WTC11 (cell line): Measurements from ENCODE around the gene FBXO22. TPM values are rescaled to one million over a fixed set of nuclear protein-coding genes. Genes with fewer than 3 reads are reported as not detected.

ENCODE experiments used
- ATAC-seq: fragments of 200-7000 bp; cut with Tn5 transposase; 2 replicates; pipeline ENCODE4 v1.10.0; 2021; ENCODE audit warnings: mild to moderate bottlenecking, moderate library complexity
- CTCF ChIA-PET: fragments of 300-600 bp; sonication (Branson Sonifier 250); formaldehyde crosslinking; loops from one replicate; lab custom pipeline; 2021; ENCODE audit warnings: antibody characterized with exemption; lab: Charles Lee
- POLR2A ChIA-PET: fragments of 350-600 bp; sonication (Branson Sonifier 250); formaldehyde crosslinking; loops from one replicate; lab custom pipeline; 2021; ENCODE audit warnings: antibody characterized with exemption; lab: Charles Lee
- DNase-seq: peaks from one replicate; pipeline ENCODE4 v3.0.0; 2021; ENCODE audit warnings: low spot score
- H3K27ac Mint-ChIP-seq: 2 replicates; pipeline ENCODE4 v1.8.0; 2021; ENCODE audit warnings: mixed read lengths
- H3K27me3 Mint-ChIP-seq: 2 replicates; pipeline ENCODE4 v1.8.0; 2021; ENCODE audit warnings: low read depth, mild to moderate bottlenecking, moderate library complexity, mixed read lengths
- H3K36me3 Mint-ChIP-seq: 2 replicates; pipeline ENCODE4 v1.8.0; 2021; ENCODE audit warnings: mixed read lengths
- H3K4me1 Mint-ChIP-seq: 2 replicates; pipeline ENCODE4 v1.8.0; 2022; ENCODE audit warnings: mixed read lengths
- H3K4me3 Mint-ChIP-seq: 2 replicates; pipeline ENCODE4 v1.8.0; 2021; ENCODE audit warnings: mild to moderate bottlenecking, moderate library complexity, mixed read lengths
- H3K9me3 Mint-ChIP-seq: 2 replicates; pipeline ENCODE4 v1.8.0; 2021; ENCODE audit warnings: mixed read lengths
- ESRRA ChIP-seq: sonication (generic); formaldehyde crosslinking; IDR thresholded peaks from 2 replicates; pipeline ENCODE4 v1.8.1; 2022; ENCODE audit warnings: mild to moderate bottlenecking, missing genetic modification reagents, borderline replicate concordance
- GABPB1 ChIP-seq: sonication (generic); formaldehyde crosslinking; IDR thresholded peaks from 2 replicates; pipeline ENCODE4 v1.8.1; 2023; ENCODE audit warnings: mild to moderate bottlenecking, missing genetic modification reagents
- HMGA2 ChIP-seq: fragments of 250-450 bp; sonication (Bioruptor Pico); IDR thresholded peaks from 2 replicates; pipeline ENCODE4 v1.4.0; 2021; ENCODE audit warnings: mild to moderate bottlenecking, moderate library complexity
- JUN ChIP-seq: sonication (generic); formaldehyde crosslinking; IDR thresholded peaks from 2 replicates; pipeline ENCODE4 v1.8.0; 2023; ENCODE audit warnings: mild to moderate bottlenecking, missing genetic modification reagents
- NFE2L1 ChIP-seq: sonication (generic); formaldehyde crosslinking; IDR thresholded peaks from 2 replicates; pipeline ENCODE4 v1.8.1; 2023; ENCODE audit warnings: missing genetic modification reagents
- NR1H2 ChIP-seq: sonication (generic); formaldehyde crosslinking; IDR thresholded peaks from 2 replicates; pipeline ENCODE4 v1.9.0; 2021; ENCODE audit warnings: mild to moderate bottlenecking, moderate library complexity, missing genetic modification reagents
- OVOL2 ChIP-seq: fragments of 250-450 bp; sonication (Bioruptor Pico); IDR thresholded peaks from 2 replicates; pipeline ENCODE4 v1.9.0; 2021; ENCODE audit warnings: mild to moderate bottlenecking, borderline replicate concordance
- RORB ChIP-seq: fragments of 250-450 bp; sonication (Bioruptor Pico); IDR thresholded peaks from 2 replicates; pipeline ENCODE4 v1.9.0; 2021; ENCODE audit warnings: mild to moderate bottlenecking
- SMAD3 ChIP-seq: sonication (generic); formaldehyde crosslinking; IDR thresholded peaks from 2 replicates; pipeline ENCODE4 v1.8.0; 2022; ENCODE audit warnings: missing genetic modification reagents, mild to moderate bottlenecking, borderline replicate concordance
- ZBTB21 ChIP-seq: sonication (generic); formaldehyde crosslinking; IDR thresholded peaks from 2 replicates; pipeline ENCODE4 v1.8.1; 2023; ENCODE audit warnings: mild to moderate bottlenecking, missing genetic modification reagents, borderline replicate concordance
- ZNF121 ChIP-seq: sonication (generic); formaldehyde crosslinking; IDR thresholded peaks from 2 replicates; pipeline ENCODE4 v1.8.0; 2023; ENCODE audit warnings: missing genetic modification reagents
- ZNF138 ChIP-seq: sonication (generic); formaldehyde crosslinking; conservative IDR thresholded peaks from 2 replicates; pipeline ENCODE4 v1.8.1; 2022; ENCODE audit warnings: mild to moderate bottlenecking, moderate library complexity, missing genetic modification reagents
- total RNA-seq: library from RNA; stranded (reverse); gene quantifications from 3 replicates; pipeline ENCODE4 v1.2.3, GENCODE V29; 2021
- TF ChIP-seq, protein P1 (sequence below): fragments of 250-450 bp; sonication (Bioruptor Pico); IDR thresholded peaks from 2 replicates; pipeline ENCODE4 v1.9.0; 2021; ENCODE audit warnings: mild to moderate bottlenecking, borderline replicate concordance
- TF ChIP-seq, protein P2 (sequence below): sonication (generic); formaldehyde crosslinking; IDR thresholded peaks from 2 replicates; pipeline ENCODE4 v1.8.0; 2022; ENCODE audit warnings: mild to moderate bottlenecking, missing genetic modification reagents
- TF ChIP-seq, protein P3 (sequence below): sonication (generic); formaldehyde crosslinking; IDR thresholded peaks from 2 replicates; pipeline ENCODE4 v1.8.0; 2023; ENCODE audit warnings: missing genetic modification reagents
- TF ChIP-seq, protein P4 (sequence below): sonication (generic); formaldehyde crosslinking; IDR thresholded peaks from 2 replicates; pipeline ENCODE4 v1.8.0; 2022; ENCODE audit warnings: mild to moderate bottlenecking, missing genetic modification reagents
- TF ChIP-seq, protein P5 (sequence below): sonication (generic); formaldehyde crosslinking; IDR thresholded peaks from 2 replicates; pipeline ENCODE4 v1.8.1; 2023; ENCODE audit warnings: mild to moderate bottlenecking, missing genetic modification reagents
- TF ChIP-seq, protein P6 (sequence below): sonication (generic); formaldehyde crosslinking; IDR thresholded peaks from 2 replicates; pipeline ENCODE4 v1.8.0; 2023; ENCODE audit warnings: mild to moderate bottlenecking, missing genetic modification reagents

FBXO22 gene
- total RNA-seq, 1 experiment from 2014 or later = 95.7 TPM

DNA sequence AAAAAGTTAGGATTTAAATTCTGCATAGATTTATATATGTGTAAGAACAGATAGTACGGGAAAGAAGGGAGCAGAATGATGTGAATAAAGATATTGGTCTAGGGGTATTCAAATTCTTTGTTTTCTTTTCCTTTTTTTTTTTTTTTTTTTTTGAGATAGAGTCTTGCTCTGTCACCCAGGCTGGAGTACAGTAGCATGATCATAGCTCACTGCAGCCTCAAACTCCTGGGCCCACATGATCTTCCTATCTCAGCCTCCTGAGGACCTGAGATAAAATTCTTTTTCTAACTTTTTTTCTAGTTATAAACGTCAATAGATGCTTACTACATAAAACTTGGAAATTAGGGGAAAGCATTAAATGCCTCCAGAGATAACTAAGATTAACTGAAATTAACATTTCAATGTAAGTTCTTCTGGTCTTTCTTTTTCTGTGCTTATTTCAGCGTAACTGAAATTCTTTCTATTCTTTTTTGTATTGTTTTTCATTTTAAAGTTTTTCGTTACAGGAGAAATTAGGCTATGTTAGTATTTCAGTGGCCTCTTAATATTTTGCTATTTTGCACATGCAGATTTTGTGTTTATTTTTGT, 31.2 kb upstream of the FBXO22 start:
- H3K27ac Mint-ChIP-seq = peak overlapping the region; percentile 72; the same call in 1 of the 2 replicates
- POLR2A ChIA-PET = interaction anchor here (0.6 kb wide), 2 partner anchors 31 to 317 kb away, joined by 4 to 5 read pairs; no protein-coding TSS in a partner anchor

More for the DNA sequence above, 31.2 kb upstream of the FBXO22 start:
- Mint-ChIP-seq H3K36me3 (peaks cover 51% of the 10 kb centered on the region), H3K9me3 (no peaks in the 10 kb centered on the region), H3K4me1 (peaks cover 64% of the 10 kb centered on the region), H3K4me3 (no peak overlapping the region; the same call in 1 of the 2 replicates), H3K27me3 (no peaks in the 10 kb centered on the region)
- CTCF ChIA-PET = interaction anchor here (0.6 to 1.5 kb wide), 5 partner anchors 12 to 1761 kb away, joined by 3 read pairs; no protein-coding TSS in a partner anchor
- TF ChIP-seq, protein P1, sequence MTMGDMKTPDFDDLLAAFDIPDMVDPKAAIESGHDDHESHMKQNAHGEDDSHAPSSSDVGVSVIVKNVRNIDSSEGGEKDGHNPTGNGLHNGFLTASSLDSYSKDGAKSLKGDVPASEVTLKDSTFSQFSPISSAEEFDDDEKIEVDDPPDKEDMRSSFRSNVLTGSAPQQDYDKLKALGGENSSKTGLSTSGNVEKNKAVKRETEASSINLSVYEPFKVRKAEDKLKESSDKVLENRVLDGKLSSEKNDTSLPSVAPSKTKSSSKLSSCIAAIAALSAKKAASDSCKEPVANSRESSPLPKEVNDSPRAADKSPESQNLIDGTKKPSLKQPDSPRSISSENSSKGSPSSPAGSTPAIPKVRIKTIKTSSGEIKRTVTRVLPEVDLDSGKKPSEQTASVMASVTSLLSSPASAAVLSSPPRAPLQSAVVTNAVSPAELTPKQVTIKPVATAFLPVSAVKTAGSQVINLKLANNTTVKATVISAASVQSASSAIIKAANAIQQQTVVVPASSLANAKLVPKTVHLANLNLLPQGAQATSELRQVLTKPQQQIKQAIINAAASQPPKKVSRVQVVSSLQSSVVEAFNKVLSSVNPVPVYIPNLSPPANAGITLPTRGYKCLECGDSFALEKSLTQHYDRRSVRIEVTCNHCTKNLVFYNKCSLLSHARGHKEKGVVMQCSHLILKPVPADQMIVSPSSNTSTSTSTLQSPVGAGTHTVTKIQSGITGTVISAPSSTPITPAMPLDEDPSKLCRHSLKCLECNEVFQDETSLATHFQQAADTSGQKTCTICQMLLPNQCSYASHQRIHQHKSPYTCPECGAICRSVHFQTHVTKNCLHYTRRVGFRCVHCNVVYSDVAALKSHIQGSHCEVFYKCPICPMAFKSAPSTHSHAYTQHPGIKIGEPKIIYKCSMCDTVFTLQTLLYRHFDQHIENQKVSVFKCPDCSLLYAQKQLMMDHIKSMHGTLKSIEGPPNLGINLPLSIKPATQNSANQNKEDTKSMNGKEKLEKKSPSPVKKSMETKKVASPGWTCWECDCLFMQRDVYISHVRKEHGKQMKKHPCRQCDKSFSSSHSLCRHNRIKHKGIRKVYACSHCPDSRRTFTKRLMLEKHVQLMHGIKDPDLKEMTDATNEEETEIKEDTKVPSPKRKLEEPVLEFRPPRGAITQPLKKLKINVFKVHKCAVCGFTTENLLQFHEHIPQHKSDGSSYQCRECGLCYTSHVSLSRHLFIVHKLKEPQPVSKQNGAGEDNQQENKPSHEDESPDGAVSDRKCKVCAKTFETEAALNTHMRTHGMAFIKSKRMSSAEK = no peak
- TF ChIP-seq NR1H2 (CRISPR knock-in tag) = no peak
- TF ChIP-seq, protein P2, sequence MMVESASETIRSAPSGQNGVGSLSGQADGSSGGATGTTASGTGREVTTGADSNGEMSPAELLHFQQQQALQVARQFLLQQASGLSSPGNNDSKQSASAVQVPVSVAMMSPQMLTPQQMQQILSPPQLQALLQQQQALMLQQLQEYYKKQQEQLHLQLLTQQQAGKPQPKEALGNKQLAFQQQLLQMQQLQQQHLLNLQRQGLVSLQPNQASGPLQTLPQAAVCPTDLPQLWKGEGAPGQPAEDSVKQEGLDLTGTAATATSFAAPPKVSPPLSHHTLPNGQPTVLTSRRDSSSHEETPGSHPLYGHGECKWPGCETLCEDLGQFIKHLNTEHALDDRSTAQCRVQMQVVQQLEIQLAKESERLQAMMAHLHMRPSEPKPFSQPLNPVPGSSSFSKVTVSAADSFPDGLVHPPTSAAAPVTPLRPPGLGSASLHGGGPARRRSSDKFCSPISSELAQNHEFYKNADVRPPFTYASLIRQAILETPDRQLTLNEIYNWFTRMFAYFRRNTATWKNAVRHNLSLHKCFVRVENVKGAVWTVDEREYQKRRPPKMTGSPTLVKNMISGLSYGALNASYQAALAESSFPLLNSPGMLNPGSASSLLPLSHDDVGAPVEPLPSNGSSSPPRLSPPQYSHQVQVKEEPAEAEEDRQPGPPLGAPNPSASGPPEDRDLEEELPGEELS (CRISPR knock-in tag) = no peak
- TF ChIP-seq ZNF138 (CRISPR knock-in tag) = no peak
- TF ChIP-seq GABPB1 (CRISPR knock-in tag) = no peak
- TF ChIP-seq JUN (CRISPR knock-in tag) = no peak
- TF ChIP-seq HMGA2 = no peak
- TF ChIP-seq OVOL2 = no peak
- TF ChIP-seq, protein P3, sequence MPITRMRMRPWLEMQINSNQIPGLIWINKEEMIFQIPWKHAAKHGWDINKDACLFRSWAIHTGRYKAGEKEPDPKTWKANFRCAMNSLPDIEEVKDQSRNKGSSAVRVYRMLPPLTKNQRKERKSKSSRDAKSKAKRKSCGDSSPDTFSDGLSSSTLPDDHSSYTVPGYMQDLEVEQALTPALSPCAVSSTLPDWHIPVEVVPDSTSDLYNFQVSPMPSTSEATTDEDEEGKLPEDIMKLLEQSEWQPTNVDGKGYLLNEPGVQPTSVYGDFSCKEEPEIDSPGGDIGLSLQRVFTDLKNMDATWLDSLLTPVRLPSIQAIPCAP (CRISPR knock-in tag) = no peak
- TF ChIP-seq, protein P4, sequence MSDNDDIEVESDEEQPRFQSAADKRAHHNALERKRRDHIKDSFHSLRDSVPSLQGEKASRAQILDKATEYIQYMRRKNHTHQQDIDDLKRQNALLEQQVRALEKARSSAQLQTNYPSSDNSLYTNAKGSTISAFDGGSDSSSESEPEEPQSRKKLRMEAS (CRISPR knock-in tag) = no peak
- no peak for TF ChIP-seq NFE2L1
- TF ChIP-seq, protein P5, sequence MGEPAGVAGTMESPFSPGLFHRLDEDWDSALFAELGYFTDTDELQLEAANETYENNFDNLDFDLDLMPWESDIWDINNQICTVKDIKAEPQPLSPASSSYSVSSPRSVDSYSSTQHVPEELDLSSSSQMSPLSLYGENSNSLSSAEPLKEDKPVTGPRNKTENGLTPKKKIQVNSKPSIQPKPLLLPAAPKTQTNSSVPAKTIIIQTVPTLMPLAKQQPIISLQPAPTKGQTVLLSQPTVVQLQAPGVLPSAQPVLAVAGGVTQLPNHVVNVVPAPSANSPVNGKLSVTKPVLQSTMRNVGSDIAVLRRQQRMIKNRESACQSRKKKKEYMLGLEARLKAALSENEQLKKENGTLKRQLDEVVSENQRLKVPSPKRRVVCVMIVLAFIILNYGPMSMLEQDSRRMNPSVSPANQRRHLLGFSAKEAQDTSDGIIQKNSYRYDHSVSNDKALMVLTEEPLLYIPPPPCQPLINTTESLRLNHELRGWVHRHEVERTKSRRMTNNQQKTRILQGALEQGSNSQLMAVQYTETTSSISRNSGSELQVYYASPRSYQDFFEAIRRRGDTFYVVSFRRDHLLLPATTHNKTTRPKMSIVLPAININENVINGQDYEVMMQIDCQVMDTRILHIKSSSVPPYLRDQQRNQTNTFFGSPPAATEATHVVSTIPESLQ (CRISPR knock-in tag) = no peak
- no peak for TF ChIP-seq ZNF121 (CRISPR knock-in tag)
- no peak for TF ChIP-seq ZBTB21
- TF ChIP-seq RORB = no peak
- TF ChIP-seq SMAD3 (CRISPR knock-in tag) = no peak
- no peak for TF ChIP-seq ESRRA
- TF ChIP-seq, protein P6, sequence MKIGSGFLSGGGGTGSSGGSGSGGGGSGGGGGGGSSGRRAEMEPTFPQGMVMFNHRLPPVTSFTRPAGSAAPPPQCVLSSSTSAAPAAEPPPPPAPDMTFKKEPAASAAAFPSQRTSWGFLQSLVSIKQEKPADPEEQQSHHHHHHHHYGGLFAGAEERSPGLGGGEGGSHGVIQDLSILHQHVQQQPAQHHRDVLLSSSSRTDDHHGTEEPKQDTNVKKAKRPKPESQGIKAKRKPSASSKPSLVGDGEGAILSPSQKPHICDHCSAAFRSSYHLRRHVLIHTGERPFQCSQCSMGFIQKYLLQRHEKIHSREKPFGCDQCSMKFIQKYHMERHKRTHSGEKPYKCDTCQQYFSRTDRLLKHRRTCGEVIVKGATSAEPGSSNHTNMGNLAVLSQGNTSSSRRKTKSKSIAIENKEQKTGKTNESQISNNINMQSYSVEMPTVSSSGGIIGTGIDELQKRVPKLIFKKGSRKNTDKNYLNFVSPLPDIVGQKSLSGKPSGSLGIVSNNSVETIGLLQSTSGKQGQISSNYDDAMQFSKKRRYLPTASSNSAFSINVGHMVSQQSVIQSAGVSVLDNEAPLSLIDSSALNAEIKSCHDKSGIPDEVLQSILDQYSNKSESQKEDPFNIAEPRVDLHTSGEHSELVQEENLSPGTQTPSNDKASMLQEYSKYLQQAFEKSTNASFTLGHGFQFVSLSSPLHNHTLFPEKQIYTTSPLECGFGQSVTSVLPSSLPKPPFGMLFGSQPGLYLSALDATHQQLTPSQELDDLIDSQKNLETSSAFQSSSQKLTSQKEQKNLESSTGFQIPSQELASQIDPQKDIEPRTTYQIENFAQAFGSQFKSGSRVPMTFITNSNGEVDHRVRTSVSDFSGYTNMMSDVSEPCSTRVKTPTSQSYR (CRISPR knock-in tag) = no peak
- ATAC-seq (no peak), DNase-seq (no peak)
